ENCODE measurements around the gene ARMC9.

Gene ARMC9

DNA sequence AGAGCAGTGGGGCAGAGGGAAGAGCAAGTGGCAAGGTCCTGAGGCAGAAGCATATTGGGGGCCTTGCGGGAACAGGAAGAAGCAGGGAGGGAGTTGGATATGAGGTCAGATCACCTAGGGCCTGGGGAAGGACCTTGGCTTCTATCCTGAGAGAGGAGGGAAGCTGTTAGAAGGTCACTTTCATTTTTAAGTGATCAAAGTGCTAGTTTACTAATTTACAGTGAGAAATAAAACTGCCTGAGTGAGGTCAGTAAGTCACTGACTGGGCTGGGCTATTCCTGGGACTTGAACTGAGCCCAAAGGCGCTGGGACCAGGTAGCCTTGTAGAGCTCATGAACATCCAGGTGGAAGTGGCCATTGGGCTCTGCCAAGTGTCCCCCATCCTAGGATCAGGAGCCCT is 120.5 kb downstream of the ARMC9 start:
- DNase-seq = no peak

DNA sequence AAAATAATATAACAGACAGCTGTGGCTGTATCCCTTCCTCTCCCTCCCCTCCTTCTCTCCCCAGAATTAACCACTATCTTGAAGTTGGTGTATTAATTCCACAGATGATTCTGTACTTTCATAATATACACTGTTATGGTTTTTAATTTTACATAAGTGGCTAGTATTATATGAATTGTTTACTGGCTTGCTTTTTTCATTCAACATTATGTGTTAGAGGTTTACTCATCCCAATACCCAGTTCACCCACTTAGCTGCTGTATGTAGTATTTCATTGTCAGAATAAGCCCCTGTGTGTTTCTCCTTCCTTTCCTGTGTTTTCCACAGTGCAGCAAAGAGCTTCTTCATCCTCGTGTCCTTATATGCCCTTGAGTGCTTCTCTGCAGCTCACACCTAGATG is 121.4 kb downstream of the ARMC9 start:
- DNase-seq = no peak

DNA sequence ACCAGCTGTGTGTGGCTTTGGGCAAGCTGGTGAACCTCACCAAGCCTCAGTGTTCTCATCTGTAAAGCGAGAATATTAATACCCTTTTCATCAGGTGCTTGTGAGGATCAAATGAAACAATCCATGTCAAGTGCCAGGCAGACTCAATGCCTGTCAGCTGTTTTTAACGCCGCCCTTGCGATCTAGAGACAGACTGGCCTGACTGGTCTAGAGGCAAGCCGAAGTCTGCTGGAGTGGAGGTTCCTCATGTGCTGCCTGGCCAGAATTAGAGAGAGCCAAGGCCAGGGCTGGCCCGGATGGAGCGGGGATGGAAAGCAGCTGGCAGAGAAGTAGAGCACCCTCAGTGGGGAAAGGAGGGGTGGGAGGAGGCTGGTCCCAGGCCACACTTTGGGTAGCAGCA is 122.6 kb downstream of the ARMC9 start:
- no peak for DNase-seq

DNA sequence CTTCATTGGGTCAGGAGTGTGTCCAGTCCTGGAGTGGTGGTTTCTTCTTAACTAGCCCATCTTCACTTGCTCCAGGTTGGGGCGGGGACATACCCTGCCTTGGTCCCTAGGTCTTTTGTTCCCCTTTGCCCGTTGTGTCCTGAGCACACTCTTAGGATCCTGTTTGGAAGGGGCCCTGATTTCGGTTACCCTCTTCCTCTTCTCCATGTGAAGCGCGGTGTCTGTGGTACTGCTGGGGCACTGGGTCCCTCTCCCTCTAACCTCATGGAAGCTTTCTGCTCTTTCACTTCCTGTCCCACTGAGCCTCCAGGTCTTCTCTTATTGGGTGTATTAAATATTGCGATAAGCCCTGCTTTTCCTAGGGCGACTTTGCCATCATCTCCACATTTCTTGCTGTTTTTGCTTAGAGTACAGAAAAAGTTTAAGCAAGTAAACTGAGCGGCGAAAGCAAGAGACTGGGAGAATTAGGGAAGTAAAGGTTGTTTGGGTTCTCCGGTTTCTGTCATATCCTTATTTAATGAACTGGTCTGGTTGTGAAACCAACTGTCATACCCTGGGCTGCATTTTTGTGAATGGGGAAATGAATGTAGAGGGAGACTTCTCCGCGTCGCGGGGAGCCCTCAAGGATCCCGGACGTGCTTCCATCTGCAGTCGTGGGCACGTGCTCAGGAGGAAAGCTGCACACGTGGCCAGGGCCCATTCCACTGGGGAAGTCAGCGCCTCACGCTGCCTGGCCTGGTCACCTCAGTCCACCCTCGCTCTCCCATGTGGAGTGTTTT is 123.3 kb downstream of the ARMC9 start:
- no peak for DNase-seq

DNA sequence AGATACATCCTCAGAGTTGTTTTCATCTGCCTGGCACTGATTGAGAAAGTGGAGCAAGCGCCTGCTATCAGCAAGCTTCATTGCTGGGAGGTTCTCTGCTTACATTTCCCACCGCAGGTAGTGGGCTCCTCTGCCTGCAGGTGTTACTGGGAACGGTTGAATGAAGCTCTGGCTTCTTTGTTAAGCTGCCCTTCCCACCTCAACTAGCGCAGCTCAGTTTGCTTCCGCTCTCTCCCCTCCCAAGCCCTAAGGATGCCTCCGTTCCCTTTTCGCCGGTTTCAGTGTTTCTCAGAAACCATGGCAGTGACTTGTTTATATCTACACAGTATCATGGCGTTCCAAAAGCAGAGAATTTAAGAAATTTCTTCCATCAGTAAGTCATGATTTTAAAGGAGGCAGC is 124.9 kb downstream of the ARMC9 start:
- DNase-seq = no peak

DNA sequence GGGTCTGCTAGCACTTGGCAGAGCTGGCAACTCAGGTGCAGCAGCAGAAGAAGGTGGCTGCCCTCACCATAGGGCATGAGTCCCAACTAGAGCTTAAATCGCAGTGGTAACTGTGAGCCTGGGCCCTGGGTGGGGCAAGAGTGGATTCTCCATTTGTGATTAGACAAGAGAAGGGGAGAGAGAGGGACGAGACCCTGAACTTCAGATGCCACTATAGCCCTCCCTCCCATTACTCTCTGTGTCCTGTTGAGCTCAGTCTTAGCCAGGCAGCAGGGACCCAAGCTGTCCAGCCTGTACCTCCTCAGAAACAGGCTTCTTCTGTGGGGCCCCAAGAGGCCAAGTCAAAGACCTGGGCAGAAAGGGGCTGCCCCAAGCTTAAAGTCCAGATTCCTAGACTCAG is 127.4 kb downstream of the ARMC9 start:
- DNase-seq = no peak

DNA sequence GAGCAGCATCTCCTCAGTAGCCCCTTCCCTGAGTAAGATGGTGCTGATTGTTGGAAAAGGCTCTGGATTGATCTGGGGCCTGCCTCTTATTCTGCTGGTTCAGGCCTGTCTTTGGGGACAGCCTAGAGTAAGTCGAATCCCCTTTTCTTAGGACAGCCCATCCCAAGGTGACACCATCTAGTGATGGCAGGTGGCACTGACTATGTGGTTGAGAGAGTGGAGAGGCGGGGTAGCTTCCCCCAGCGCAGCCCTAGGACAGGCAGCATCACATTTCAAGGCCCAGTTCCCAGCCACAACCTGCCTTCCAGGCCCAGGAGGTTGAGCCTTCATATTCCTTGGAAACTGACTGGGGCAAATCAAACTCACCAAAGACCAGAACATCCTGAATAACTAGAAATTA is 128.0 kb downstream of the ARMC9 start:
- DNase-seq = no peak

DNA sequence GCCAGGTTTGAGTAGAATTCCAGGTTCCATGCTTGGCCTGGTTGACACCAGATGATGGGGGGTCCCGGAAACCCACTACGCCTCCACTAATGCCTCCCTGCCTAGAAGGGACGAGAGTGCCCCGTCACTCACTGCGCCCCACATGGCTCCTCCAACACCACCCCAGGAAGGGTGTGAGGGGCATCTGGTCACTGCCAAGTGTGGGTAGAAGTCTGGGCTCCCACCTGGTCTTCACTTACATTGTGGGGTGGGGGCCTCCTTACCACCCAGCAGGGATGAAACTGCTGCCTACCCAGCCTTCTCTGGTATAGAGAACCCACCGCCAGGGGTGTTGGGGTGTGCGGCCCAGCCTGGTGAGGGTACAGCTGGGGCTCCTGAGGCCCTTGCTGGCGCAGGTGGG is 131.9 kb downstream of the ARMC9 start:
- DNase-seq = no peak

DNA sequence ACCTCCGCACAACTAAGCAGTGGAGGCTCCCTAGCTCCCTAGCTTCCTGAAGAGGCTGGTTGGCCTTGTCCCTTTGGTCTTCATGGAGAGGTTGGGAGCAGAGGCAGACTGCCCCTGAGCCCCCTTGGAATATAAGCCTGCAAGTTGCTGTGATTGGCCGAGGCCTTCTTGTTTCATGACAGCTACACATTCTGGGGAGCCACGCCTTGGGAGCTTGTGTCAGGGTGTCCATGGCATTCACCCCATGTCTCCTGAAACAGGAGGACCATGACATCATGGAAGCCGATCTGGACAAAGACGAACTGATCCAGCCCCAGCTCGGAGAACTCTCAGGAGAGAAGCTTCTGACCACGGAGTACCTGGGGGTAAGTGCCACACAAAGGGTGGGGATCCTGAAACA is 133.1 kb downstream of the ARMC9 start:
- no peak for DNase-seq

DNA sequence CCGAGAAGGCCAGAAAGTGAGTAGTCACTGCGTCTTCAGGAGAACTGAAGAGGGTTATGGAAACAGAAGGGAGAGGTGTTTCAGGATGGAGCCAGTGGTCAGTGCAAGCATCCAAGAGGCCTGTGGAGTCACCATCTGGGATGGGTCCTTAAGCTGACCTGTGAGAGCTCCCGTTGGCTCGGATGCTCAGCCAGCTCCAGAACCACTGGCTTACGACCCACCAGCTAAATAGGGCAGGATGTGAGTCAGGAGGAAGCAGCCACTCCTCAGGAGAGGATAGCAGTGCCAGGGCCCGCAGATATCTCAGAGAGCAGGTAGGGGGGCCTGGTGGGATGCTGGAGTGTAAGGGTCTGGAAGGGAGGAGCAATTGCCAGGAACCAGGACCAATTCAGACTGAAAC is 134.0 kb downstream of the ARMC9 start:
- DNase-seq = no peak

DNA sequence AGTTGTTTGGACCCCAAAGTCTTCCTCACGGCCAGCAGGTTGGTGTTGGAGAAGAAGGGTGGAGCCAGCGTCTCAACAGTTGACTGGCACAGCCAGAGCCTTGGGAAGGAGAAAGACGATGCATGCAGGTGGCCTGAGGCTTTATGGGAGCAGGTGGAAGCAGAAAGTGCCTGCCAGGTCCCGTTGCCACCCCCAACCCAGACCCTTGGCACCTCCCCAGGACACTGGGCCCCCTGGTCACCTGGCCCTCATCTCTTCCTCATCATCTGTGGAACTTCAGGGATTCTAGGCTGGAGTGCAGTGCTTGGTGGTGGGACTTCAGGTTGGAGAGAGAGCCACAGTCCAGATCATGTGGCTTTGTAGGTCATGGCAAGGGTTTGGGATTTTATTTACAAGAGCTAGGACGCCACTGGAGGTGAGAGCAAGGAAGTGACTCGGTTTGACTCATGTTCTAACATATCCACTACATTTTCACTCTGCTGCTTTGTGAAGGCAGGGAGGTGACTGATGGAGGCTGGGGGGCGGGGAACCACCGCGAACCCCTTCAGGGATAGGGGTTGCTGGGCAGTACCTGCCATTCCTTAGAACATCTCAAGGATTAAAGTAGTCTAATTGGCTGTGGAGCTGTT is 134.6 kb downstream of the ARMC9 start:
- DNase-seq = no peak

DNA sequence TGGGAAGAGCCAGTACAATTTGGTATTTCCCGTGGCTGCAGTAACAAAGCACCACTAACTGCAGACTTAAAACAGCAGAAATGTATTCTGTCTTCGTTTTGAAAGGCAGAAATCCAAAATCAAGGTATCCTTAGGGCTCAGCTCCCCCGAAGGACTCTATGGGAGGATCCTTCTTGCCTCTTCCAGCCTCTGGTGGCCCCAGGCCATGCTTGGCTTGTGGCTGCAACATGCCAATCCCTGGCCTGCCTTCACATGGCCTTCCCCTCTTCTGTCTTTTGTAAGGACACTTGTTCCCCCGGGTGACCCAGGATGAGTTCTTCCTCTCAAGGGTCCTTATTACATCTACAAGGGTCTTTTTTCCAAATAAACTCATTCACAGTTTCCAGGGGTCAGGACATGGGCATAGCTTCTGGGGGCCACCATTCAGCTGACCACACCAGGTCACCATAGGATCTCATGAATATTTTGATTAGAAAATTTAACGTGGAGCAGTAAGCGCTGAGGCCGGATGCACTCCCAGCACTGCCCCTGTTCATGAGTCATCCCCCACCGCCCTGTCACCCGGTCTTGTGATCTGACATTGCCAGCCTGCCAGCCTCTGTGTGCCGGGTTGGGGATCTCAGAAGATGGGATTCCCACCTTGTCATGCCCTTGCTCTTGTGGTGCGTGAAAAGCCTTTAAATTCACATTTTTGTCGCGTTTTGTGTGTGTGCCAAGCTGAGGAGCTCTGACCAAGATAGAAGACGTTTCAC is 135.9 kb downstream of the ARMC9 start:
- no peak for DNase-seq

DNA sequence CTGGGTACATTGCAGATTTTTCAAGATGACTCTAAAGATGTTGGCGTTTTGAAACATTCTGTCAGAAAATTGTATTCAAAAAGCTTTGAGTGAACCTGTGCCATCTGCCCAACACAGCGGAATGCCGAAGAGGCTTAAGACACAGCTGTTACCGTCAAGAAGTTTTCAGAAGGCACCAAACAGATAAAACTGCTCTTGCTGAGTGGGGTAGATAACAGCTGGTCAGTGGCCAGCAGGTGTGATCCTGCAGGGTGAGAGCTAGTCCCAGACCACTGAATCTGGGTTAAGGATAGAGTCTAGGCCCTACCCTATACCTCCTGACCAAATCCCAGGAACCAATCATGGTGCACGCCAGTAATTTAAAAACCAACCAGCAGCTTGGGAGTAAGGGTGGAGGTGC is 136.6 kb downstream of the ARMC9 start:
- no peak for DNase-seq

DNA sequence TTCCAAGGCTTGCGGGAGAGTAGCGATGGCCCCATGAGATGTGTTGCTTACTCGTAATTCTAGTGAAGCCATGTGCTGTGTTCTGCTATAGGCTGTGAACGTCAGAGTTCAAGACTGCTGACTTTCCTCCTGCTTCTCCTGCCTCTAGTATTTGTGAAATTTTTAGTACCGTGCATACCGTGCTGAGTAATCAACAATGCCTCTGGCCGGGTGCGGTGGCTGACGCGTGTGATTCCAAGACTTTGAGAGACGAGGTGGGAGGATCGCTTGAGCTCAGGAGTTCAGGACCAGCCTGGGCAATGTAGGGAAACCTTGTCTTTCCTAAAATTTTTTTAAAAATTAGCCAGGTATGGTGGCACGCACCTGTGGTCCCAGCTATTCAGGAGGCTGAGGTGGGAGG is 137.2 kb downstream of the ARMC9 start:
- no peak for DNase-seq

DNA sequence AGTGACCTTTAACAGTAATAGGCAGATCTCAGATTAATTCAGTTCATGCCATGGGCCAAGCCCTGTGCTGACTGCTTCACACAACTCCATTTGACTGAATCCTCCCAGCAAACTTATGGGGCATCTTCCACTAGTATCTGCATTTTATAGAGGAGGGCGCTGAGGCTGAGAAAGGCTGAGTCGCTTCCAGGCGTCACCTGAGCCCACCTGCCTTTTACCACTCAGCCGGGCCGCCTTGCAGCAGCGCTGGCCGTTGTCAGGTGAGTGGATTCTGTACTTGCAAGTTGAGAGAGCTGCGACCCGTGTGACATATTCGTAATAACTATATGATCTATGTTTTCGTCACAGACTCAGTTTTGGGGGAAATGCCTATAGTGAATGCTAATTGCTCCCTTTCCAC is 137.8 kb downstream of the ARMC9 start:
- no peak for DNase-seq

DNA sequence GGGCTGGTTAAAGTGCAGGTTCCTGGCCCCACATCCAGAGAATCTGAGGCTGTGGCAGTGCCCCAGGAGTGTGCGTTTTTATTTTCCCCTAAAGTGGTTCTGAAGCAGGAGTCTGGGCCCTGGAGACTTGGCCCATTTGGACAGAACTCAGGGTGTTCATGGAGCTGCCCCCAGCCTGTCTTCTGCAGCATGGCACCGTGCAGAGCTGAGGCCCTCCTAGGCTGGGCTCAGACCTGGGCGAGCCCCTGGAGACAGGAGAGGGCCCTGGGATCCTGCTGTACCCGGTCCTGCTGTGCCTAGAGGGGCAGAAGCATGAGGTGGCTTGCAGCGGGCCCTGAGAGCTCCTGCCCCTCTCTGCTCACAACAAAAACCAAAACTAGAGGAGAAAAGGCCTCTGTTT is 138.3 kb downstream of the ARMC9 start:
- no peak for DNase-seq

DNA sequence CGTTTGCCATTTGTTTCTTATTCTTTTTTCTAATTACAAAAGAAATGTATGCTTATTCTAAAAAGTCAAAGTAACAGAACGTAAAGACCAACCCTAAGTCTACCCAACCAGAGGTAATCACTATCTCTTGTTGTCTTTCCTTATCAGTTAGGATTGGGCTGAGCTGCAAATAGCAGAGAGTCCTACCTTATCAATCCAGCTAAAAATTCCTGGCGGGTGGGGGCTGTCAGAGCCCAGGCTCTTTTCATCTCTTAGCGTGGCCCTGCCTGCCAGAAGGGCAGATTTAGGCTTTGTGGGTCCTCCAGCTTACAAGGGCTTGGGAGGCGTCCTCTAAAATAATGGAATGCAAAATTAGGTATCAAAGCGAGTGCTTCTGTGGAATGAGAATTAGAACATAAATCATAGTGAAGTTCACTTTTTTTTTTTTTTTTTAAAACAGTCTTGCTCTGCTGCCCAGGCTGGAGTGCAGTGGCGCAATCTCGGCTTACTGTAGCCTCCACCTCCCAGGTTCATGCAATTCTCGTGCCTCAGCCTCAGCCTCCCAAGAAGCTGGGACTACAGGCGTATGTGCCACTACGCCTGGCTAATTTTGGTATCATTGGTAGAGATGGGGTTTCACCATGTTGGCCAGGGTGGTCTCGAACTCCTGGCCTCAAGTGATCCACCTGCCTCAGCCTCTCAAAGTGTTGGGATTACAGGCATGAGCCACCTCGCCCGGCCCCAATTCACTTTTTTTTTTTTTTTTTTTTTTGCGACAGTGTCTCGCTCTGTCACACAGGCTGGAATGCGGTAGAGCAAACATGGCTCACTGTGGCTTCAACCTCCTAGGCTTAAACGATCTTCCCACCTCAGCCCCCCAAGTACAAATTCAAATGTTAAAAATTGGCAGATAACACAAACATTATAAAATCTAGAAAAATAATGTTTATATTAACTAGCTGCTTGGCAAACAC is 139.7 kb downstream of the ARMC9 start:
- DNase-seq = no peak

DNA sequence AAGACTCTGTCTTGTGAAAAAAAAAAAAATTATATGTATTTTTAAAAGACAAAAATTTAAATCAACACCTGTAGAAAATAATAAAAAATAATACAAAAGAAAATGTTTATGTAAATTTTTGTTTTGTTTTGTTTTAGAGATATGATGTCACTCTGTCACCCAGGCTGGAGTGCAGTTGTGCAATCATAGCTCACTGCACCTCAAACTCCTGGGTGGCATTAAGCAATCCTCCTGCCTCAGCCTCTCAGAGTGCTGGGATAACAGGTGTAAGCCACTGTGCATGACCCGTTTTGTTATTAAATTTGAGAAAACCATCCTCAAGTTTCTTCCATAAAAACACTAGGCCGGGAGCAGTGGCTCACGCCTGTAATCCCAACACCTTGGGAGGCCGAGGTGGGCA is 140.9 kb downstream of the ARMC9 start:
- no peak for DNase-seq

DNA sequence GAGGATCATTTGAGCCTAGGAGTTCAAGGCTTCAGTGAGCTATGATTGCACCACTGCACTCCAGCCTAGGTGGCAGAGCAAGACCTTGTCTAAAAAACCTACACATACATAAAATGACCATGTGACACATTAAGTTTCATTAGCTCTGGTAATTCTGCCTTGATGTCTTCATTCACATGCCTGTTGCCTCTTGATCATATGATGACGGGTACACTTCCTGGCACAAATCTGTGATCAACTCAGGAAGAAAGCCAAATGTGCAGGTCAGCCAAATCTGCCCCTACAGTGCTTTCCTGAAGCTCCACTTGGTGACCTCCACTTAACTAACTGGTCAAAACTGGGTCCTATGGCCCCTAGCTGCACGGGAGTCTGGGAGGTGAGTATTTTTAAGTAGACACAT is 142.7 kb downstream of the ARMC9 start:
- DNase-seq = no peak

DNA sequence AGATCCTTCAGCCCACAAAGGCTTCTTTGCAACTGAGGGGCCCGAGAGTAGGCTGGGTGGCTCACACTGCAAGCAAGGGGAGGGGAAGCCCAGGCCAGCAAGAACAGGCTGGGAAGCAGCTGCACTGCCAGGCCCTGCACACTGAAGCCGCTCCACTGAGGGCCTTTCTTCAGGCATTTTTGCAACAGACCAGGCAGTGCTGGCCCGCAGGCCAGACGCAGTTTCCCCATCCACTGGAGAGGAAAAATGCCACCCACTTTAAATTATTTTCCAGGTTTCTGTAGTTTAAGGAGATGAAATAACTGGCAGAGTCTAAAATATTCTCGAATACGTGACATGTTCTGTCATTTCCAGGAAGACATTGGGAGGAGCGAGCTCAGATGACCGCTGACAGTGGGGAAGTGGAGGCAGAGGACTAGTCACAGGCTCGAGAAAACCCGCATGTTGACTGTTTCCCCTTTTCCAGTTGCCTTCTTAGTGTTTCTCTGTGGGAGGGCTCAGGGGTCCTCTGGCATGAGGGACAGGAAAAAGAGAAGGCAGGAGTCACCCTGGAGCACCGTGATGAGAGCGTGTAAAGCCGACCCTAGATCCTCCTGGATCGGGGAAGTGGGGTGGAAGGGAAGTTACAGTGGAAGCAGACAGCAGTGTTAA is 143.8 kb downstream of the ARMC9 start:
- no peak for DNase-seq

DNA sequence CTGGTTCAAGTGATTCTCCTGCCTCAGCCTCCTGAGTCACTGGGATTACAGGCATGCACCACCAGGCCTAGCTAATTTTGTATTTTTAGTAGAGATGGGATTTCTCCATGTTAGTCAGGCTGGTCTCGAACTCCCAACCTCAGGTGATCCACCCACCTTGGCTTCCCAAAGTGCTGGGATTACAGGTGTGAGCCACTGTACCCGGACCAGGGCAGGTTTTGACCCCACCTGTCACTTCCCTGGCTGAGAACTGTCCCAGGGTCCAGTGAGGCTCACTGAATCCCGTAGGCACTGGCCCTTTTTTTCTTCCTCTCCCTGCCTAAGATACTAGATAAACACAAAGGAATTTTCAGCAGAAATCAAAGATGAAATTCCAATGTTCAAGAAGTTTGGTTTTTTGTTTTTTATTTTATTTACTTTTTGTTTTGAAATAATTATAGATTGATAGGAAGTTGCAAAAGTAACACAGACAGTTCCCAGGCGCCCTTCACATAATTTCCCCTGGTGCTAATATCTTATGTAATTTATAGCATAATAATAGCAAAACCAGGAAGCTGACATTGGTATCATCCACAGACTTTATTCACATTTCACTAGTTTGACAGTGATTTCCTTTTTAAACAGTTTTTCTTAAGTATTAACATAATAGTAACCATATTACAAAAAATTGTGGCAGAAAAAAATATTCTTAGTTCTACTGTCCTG is 144.7 kb downstream of the ARMC9 start:
- DNase-seq = no peak

DNA sequence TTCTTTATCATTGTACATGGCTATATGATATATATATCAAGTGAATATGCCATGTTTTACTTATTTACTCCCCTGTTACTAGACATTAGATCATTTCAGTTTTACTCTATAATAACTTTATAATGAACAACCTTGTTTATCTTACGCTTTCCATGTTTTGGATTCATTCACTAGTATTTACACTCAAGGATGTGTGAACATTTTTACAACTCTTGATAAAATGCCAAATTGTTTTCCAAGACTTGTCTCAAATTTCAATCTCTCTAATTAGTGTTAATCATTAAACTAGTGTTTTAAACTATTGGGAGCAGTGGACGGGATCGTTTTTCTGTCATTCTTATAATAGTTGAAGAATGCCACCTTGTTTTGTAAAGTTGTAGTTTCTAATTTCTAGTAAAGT is 145.6 kb downstream of the ARMC9 start:
- DNase-seq = no peak
